ENCODE measurements around the gene CCDC86.
A peak's percentile ranks its signal among the peaks of the same experiment; 100 is the strongest.

Gene CCDC86

DNA sequence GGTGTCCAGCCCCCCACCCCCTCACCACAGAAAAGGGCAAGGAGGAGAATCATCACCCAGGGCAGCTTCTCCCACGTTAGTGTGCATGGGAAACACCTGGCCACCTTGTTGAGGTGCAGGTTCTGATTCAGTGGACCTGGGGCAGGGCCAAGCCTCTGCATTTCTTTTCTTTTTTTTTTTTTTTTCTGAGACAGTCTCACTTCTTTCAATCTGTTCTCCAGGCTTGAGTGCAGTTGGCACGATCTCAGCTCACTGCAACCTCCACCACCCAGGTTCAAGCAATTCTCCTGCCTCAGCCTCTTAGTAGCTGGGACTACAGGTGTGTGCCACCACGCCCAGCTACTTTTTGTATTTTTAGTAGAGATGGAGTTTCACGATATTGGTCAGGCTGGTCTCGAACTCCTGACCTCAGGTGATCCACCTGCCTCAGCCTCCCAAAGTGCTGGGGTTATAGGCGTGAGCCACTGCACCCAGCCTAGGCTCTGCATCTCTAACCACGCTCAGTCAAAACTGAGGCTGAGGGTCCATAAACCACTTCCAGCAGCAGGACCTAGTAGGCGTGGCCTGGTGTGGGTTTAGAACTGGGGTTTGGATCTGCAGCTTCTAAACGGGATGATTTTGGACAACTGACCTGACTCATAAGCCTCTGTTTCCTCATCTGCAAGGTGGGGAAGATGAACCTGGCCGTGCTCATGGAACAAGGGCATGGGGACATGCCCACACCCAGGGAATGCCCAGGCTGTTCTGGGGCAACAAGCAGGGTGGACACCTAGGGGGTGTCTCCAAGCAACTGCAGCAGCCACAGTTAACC lies 26.2 kb downstream of the CCDC86 start:
- no peaks in the 10 kb centered on the region for H3K36me3 Mint-ChIP-seq
- H3K4me3 Mint-ChIP-seq, result no peak overlapping the region
- peaks cover 50% of the 10 kb centered on the region for H3K4me1 Mint-ChIP-seq (ENCODE audit: low read depth)
- H3K9me3 Mint-ChIP-seq (ENCODE audit: low read depth), result no peaks in the 10 kb centered on the region
- H3K27ac Mint-ChIP-seq, result no peak overlapping the region
- no peaks in the 10 kb centered on the region for H3K27me3 Mint-ChIP-seq

DNA sequence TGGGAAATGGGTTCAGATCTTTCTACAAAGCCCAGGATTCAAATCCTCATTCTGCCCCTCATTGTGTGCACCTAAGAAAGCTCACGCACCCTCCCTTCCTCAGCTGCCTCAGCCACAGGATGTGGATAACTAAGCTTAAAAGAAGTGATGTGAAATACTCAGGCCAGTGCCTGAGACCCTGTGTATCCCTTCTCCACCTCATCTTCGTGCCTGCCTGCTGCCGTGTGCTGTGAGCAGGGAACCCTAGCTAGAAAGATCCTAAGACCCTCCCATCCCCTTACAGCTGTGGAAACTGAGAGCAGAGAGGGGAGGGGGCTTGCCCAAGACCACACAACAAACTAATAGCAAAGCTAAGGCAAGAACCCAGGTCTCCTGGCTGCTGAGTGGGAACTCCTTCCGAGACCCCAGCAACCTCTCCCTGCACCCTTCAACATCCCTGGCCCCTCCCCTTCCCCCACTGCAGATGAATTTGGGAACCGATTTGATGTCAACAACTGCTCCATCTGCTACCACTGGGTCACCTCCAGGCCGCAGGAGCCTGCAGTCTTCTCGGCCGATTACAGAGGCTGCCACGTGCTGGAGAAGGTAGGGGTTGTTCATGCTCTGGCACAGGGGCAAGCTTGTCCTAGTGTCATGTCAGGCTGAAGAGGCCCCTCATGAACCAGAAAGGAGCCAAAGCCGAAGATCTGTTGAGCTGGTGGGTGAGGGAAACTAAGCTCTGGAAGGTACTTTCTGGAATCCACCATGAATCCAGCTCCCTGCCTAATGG lies 27.0 kb downstream of the CCDC86 start:
- Mint-ChIP-seq H3K27ac (no peak overlapping the region), H3K4me1 (ENCODE audit: low read depth) (peaks cover 53% of the 10 kb centered on the region), H3K36me3 (no peaks in the 10 kb centered on the region), H3K4me3 (no peak overlapping the region), H3K9me3 (ENCODE audit: low read depth) (no peaks in the 10 kb centered on the region), H3K27me3 (no peaks in the 10 kb centered on the region)

GRCh38 chr11:60869451-60869825 lies 27.5 kb downstream of the CCDC86 start:
- H3K4me1 Mint-ChIP-seq (ENCODE audit: low read depth), result peaks cover 53% of the 10 kb centered on the region
- no peaks in the 10 kb centered on the region for H3K9me3 Mint-ChIP-seq (ENCODE audit: low read depth)
- no peaks in the 10 kb centered on the region for H3K27me3 Mint-ChIP-seq
- no peak overlapping the region for H3K27ac Mint-ChIP-seq
- no peak overlapping the region for H3K4me3 Mint-ChIP-seq
- H3K36me3 Mint-ChIP-seq, result no peaks in the 10 kb centered on the region

DNA sequence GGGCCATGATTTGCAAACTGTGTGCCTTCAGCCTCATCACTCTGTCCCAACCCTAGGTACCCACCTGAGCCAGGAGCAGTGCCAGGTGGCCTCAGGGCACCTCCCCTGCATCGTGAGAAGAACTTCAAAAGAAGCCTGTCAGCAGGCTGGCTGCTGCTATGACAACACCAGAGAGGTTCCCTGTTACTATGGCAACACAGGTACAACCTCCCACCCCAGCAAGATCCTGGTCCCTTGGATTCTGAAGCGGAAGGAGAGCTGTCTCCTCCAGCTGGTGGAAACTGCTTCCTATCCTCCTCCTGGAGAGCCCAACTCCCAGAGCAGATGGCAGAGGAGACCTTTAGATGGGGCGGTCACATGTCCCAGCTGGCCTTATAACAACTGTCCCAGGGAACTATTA lies 28.4 kb downstream of the CCDC86 start:
- H3K27ac Mint-ChIP-seq, result no peak overlapping the region
- H3K36me3 Mint-ChIP-seq, result no peaks in the 10 kb centered on the region
- H3K9me3 Mint-ChIP-seq (ENCODE audit: low read depth), result no peaks in the 10 kb centered on the region
- no peak overlapping the region for H3K4me3 Mint-ChIP-seq
- no peaks in the 10 kb centered on the region for H3K27me3 Mint-ChIP-seq
- peaks cover 51% of the 10 kb centered on the region for H3K4me1 Mint-ChIP-seq (ENCODE audit: low read depth)

DNA sequence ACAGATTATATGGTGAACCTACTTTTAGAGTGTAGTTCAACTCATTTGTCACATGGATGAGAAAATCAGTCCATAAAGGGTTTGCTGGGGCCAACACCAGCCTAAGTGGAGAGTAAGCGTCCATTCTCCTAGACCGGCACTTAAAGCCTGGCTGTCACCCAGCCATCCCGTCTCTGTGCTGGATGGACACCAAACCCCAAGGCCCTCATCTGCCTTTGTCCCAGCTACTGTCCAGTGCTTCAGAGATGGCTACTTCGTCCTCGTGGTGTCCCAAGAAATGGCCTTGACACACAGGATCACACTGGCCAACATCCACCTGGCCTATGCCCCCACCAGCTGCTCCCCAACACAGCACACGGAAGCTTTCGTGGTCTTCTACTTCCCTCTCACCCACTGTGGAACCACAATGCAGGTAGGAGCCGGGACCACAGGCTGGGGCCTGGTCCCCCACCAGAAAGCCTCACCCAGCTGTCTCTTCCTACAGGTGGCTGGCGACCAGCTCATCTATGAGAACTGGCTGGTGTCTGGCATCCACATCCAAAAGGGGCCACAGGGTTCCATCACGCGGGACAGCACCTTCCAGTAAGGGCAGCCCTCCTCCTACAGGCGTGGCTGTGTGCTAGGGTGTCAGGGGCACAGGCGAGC lies 28.9 kb downstream of the CCDC86 start:
- Mint-ChIP-seq H3K27me3 (no peaks in the 10 kb centered on the region), H3K9me3 (ENCODE audit: low read depth) (no peaks in the 10 kb centered on the region), H3K4me1 (ENCODE audit: low read depth) (peaks cover 50% of the 10 kb centered on the region), H3K4me3 (no peak overlapping the region), H3K27ac (no peak overlapping the region), H3K36me3 (no peaks in the 10 kb centered on the region)

GRCh38 chr11:60871378-60872061 lies 29.6 kb downstream of the CCDC86 start:
- H3K4me1 Mint-ChIP-seq (ENCODE audit: low read depth), result peaks cover 50% of the 10 kb centered on the region
- no peaks in the 10 kb centered on the region for H3K9me3 Mint-ChIP-seq (ENCODE audit: low read depth)
- H3K36me3 Mint-ChIP-seq, result no peaks in the 10 kb centered on the region
- no peak overlapping the region for H3K4me3 Mint-ChIP-seq
- peak overlapping the region; percentile 22 for H3K27ac Mint-ChIP-seq
- no peaks in the 10 kb centered on the region for H3K27me3 Mint-ChIP-seq

GRCh38 chr11:60872124-60872960 lies 30.4 kb downstream of the CCDC86 start:
- H3K9me3 Mint-ChIP-seq (ENCODE audit: low read depth), result no peaks in the 10 kb centered on the region
- no peaks in the 10 kb centered on the region for H3K36me3 Mint-ChIP-seq
- peak overlapping the region; percentile 22 for H3K27ac Mint-ChIP-seq
- no peak overlapping the region for H3K4me3 Mint-ChIP-seq
- no peaks in the 10 kb centered on the region for H3K27me3 Mint-ChIP-seq
- H3K4me1 Mint-ChIP-seq (ENCODE audit: low read depth), result peaks cover 48% of the 10 kb centered on the region

GRCh38 chr11:60872961-60873524 lies 31.1 kb downstream of the CCDC86 start:
- Mint-ChIP-seq H3K27me3 (no peaks in the 10 kb centered on the region), H3K4me3 (no peak overlapping the region), H3K9me3 (ENCODE audit: low read depth) (no peaks in the 10 kb centered on the region), H3K36me3 (no peaks in the 10 kb centered on the region), H3K4me1 (ENCODE audit: low read depth) (peaks cover 48% of the 10 kb centered on the region), H3K27ac (peak overlapping the region; percentile 72)

DNA sequence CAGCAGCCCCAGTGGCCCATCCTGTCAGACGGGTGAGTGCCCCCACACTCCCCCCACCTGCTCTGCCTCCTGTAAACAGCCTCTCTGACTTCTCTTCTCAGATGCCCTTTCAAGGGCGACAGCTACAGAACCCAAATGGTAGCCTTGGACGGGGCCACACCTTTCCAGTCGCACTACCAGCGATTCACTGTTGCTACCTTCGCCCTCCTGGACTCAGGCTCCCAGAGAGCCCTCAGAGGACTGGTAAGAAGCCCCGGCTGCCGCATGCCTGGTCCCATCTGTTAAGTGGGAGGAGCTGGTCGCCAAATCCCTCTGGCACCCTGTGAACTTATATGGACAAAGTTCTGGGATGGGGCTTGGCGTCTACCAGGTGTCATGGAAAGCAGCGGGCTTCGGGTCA lies 31.6 kb downstream of the CCDC86 start:
- no peak overlapping the region for H3K4me3 Mint-ChIP-seq
- no peaks in the 10 kb centered on the region for H3K9me3 Mint-ChIP-seq (ENCODE audit: low read depth)
- peaks cover 45% of the 10 kb centered on the region for H3K4me1 Mint-ChIP-seq (ENCODE audit: low read depth)

DNA sequence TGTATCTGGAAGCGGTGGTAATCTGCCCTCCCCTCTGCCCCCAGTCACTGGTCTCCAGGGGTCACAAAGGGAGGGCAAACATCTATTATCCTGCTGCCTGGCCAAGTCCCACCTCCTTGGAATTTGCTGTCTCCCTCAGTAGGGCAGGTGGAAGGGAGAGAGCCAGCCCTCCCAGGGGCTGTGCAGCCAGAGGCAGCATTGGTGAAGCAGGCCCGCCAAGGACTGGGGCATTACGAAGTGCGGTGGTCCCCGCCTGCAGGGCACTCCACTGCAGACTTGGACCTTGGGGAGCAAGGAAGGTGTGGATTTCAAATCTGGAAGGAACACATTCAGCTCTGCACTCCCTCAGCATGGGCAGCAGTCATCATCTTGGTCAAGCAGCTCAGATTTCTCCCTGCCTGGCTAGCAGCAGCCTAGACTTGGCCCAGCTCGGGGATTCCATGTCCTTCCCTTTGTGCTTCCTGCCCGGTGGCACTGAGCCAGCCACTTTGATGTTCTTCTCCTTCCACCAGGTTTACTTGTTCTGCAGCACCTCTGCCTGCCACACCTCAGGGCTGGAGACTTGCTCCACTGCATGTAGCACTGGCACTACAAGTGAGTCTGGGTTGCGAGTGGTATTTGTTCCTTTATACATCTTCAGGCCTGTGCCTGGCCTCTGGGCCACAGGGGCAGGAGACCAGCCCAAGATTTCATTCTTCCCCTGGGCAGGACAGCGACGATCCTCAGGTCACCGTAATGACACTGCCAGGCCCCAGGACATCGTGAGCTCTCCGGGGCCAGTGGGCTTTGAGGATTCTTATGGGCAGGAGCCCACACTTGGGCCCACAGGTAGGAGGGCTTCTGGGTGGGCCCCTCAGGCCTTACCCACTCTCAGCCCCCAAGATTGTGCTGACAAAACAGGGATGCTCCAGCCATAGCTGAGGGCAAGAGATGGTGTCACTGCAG lies 32.8 kb downstream of the CCDC86 start:
- Mint-ChIP-seq H3K4me1 (ENCODE audit: low read depth) (peaks cover 36% of the 10 kb centered on the region), H3K9me3 (ENCODE audit: low read depth) (no peaks in the 10 kb centered on the region), H3K27me3 (no peaks in the 10 kb centered on the region), H3K27ac (no peak overlapping the region), H3K4me3 (no peak overlapping the region), H3K36me3 (no peaks in the 10 kb centered on the region)

More for the DNA sequence above, 31.6 kb downstream of the CCDC86 start:
- no peaks in the 10 kb centered on the region for H3K27me3 Mint-ChIP-seq
- no peaks in the 10 kb centered on the region for H3K36me3 Mint-ChIP-seq
- H3K27ac Mint-ChIP-seq, result no peak overlapping the region

GRCh38 chr11:60875366-60876167 lies 33.7 kb downstream of the CCDC86 start:
- Mint-ChIP-seq H3K36me3 (no peaks in the 10 kb centered on the region), H3K27ac (no peak overlapping the region), H3K27me3 (no peaks in the 10 kb centered on the region), H3K4me1 (ENCODE audit: low read depth) (peaks cover 28% of the 10 kb centered on the region), H3K9me3 (ENCODE audit: low read depth) (no peaks in the 10 kb centered on the region), H3K4me3 (no peak overlapping the region)

DNA sequence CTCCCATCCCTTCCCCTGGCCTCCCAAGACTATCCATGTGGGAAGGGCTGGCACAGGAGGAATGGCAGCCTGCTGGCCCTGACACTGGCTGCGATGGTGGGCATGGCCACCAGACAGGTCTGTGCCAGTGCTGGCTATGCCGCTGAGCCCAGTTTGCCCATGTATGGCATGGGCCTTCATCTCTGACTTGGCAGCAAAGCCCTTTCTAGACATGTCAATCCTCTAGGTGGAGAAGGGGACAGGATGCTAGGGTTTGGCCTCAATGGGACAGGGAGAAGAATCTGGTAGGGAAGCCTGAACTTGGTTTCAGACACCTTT lies 34.2 kb downstream of the CCDC86 start:
- Mint-ChIP-seq H3K9me3 (ENCODE audit: low read depth) (no peaks in the 10 kb centered on the region), H3K27ac (no peak overlapping the region), H3K4me3 (no peak overlapping the region), H3K4me1 (ENCODE audit: low read depth) (peaks cover 23% of the 10 kb centered on the region), H3K27me3 (no peaks in the 10 kb centered on the region), H3K36me3 (no peaks in the 10 kb centered on the region)

All from activated naive CD8-positive, alpha-beta T cell (primary cell).